22Rv1 (cell line): ENCODE measurements around the gene TECPR1.

Experiments
- ZFX ChIP-seq: fragments of 450-650 bp; IDR thresholded peaks from 2 replicates; pipeline ENCODE4 v1.6.1; 2017; ENCODE audit warnings: antibody characterized with exemption, borderline replicate concordance
- TF ChIP-seq, protein P1 (sequence below): fragments of 450-650 bp; IDR thresholded peaks from 2 replicates; pipeline ENCODE4 v1.5.1; 2017; ENCODE audit warnings: mild to moderate bottlenecking

DNA sequence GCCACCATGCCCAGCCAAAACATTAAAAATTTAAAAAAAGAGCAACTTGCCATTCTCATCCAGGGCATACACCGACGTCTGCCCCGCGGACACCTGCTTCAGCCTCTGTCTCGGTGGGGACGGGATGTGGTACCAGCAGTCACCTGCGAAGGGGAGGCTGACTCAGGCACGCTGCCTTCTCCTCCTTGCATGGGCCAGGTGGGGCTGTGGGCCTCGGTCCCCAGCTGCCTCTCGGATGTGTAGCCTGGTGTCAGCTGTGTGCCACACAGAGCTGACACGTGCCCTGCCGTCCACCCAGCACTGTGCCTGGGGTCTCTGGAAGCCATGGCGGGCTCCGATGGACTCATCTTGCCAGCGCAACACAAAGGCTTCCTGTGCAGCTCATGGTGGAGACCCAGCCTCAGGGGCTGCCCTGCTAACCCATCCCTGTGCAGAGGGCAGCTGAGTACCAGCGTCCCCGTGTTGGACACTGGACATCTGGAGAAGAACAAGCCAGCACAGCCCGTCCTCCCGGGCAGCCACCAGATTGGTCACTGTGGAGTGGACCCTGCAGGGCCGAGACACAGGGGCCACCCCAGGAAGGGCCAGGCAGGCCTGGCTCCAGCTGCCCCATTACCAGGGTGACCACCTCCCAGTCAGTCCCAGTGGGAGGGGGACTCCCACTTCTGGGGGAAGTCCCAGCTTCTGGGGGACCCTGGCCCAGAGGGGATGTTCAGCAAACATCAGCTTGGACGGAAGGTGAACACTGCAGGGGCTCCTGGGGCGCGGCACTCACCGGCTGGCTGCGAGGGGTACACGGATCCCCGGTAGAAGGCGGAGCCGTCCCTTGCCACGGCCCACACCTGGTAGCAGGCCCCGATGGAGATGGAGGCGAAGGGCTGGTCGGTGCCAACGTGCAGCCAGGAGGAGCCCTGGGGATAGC, 30.2 kb downstream of the TECPR1 start:
- TF ChIP-seq, protein P1, sequence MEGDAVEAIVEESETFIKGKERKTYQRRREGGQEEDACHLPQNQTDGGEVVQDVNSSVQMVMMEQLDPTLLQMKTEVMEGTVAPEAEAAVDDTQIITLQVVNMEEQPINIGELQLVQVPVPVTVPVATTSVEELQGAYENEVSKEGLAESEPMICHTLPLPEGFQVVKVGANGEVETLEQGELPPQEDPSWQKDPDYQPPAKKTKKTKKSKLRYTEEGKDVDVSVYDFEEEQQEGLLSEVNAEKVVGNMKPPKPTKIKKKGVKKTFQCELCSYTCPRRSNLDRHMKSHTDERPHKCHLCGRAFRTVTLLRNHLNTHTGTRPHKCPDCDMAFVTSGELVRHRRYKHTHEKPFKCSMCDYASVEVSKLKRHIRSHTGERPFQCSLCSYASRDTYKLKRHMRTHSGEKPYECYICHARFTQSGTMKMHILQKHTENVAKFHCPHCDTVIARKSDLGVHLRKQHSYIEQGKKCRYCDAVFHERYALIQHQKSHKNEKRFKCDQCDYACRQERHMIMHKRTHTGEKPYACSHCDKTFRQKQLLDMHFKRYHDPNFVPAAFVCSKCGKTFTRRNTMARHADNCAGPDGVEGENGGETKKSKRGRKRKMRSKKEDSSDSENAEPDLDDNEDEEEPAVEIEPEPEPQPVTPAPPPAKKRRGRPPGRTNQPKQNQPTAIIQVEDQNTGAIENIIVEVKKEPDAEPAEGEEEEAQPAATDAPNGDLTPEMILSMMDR, result no peak
- no peak for TF ChIP-seq ZFX
